Endothelial cell of umbilical vein (primary cell): Measurements from ENCODE around the gene SH3YL1.

Experiments used
- CTCF ChIP-seq, 2 donors: IDR thresholded peaks; 1 replicate in 1 of 2; 2 replicates in 1 of 2; pipeline ENCODE4 v1.5.1; 2011; ENCODE audit warnings: low read length in 2 of 2, mild to moderate bottlenecking in 2 of 2, moderate library complexity in 2 of 2, control low read depth in 1 of 2, inconsistent platforms in 1 of 2, low read depth in 1 of 2; ENCODE audit not compliant: insufficient read depth in 1 of 2; ENCODE audit errors: extremely low read depth in 1 of 2
- EZH2 ChIP-seq: IDR thresholded peaks from 2 replicates; pipeline ENCODE4 v1.6.1; 2012; ENCODE audit warnings: borderline replicate concordance, low read depth, mild to moderate bottlenecking, moderate library complexity, low read length, inconsistent platforms; ENCODE audit not compliant: severe bottlenecking
- MYC ChIP-seq: IDR thresholded peaks from one replicate; pipeline ENCODE4 v1.6.1; 2011; ENCODE audit warnings: mild to moderate bottlenecking, low read depth, low read length
- POLR2A ChIP-seq: IDR thresholded peaks from 2 replicates; pipeline ENCODE4 v1.6.1; 2012; ENCODE audit warnings: low read depth, mild to moderate bottlenecking, control low read depth, low read length
- POLR2AphosphoS5 ChIP-seq: IDR thresholded peaks from 2 replicates; pipeline ENCODE4 v1.6.1; 2012; ENCODE audit warnings: low read depth, mild to moderate bottlenecking, control low read depth, low read length, moderate library complexity; ENCODE audit not compliant: insufficient read depth

GRCh38 chr2:275466-275865 lies 11.6 kb upstream of the SH3YL1 start:
- no peak for TF ChIP-seq POLR2A
- TF ChIP-seq POLR2AphosphoS5, result no peak
- no peak for TF ChIP-seq CTCF (IDR thresholded peaks at IDR 0.05; ENCODE audit: extremely low read depth in 1 of 2, insufficient read depth in 1 of 2, low read depth in 1 of 2, low read length in 2 of 2)
- no peak for TF ChIP-seq MYC
- TF ChIP-seq EZH2, result no peak
